GM12878 (cell line): ENCODE results near the gene SULF2. TPM values are rescaled to one million over a fixed set of nuclear protein-coding genes. Genes with fewer than 3 reads are reported as not detected.

Experiments
- ATAC-seq: fragments of 200-7000 bp; cut with Tn5 transposase; 3 replicates; pipeline ENCODE4 v1.9.1; 2020; ENCODE audit warnings: mild to moderate bottlenecking, moderate library complexity
- BruUV-seq: library from RNA; stranded (reverse); fragments of 400-500 nt; replicated peaks from 2 replicates; lab custom pipeline; 2021; lab: Mats Ljungman, UMichigan
- CTCF ChIA-PET: fragments of 300-600 bp; sonication (Branson Sonifier 250); formaldehyde crosslinking; extraction: SDS; loops from one replicate; lab custom pipeline; 2021; ENCODE audit warnings: inconsistent platforms; lab: Yijun Ruan, JAX
- POLR2A ChIA-PET: fragments of 350-600 bp; formaldehyde crosslinking; extraction: SDS; loops from one replicate; lab custom pipeline; 2021; ENCODE audit warnings: inconsistent platforms; lab: Charles Lee
- RAD21 ChIA-PET: fragments of 300-600 bp; sonication (Branson Sonifier 250); formaldehyde crosslinking; loops from one replicate; lab custom pipeline; 2023; ENCODE audit warnings: antibody characterized with exemption; ENCODE audit not compliant: unreplicated experiment; lab: Charles Lee
- SMC1A ChIA-PET: fragments of 300-600 bp; sonication (Branson Sonifier 250); formaldehyde crosslinking; loops from one replicate; lab custom pipeline; 2023; ENCODE audit not compliant: unreplicated experiment, uncharacterized antibody; lab: Charles Lee
- DNase-seq: peaks from one replicate; pipeline ENCODE4 v3.0.0-alpha.2; 2011; ENCODE audit warnings: low read depth, low spot score
- FAIRE-seq: peaks from 3 replicates; lab custom pipeline; 2011; peaks lifted over from hg19 to GRCh38; lab: Jason Lieb, UNC
- H2AFZ ChIP-seq: 2 replicates; pipeline ENCODE4 v1.6.0; 2011; ENCODE audit warnings: low read depth, low read length, control low read depth; ENCODE audit not compliant: control insufficient read depth
- H3K27ac ChIP-seq: 2 replicates; pipeline ENCODE4 v1.5.1; 2011; ENCODE audit warnings: control low read depth; ENCODE audit not compliant: control insufficient read depth, insufficient read depth
- H3K27me3 ChIP-seq, 2 experiments: replicated peaks in 1 of 2; 2 replicates each; pipeline versions ENCODE4 v1.6.0 to v1.6.1; 2011; ENCODE audit warnings: low read length in 1 of 2; ENCODE audit not compliant: control insufficient read depth in 2 of 2, insufficient read depth in 2 of 2
- H3K36me3 ChIP-seq, 2 experiments: 2 replicates each; pipeline ENCODE4 v1.5.1; 2011; ENCODE audit warnings: low read length in 1 of 2; ENCODE audit not compliant: control insufficient read depth in 2 of 2, insufficient read depth in 2 of 2
- H3K4me1 ChIP-seq: 2 replicates; pipeline ENCODE4 v1.6.1; 2011; ENCODE audit warnings: mild to moderate bottlenecking, low read length, moderate library complexity, mixed read lengths; ENCODE audit not compliant: control insufficient read depth, insufficient read depth
- H3K4me2 ChIP-seq: 2 replicates; pipeline ENCODE4 v1.6.0; 2011; ENCODE audit warnings: control low read depth; ENCODE audit not compliant: control insufficient read depth, insufficient read depth
- H3K4me3 ChIP-seq: fragments of 200-600 bp; sonication (generic); 2 replicates; pipeline ENCODE4 v1.5.1; 2016
- H3K79me2 ChIP-seq: 2 replicates; pipeline ENCODE4 v1.6.0; 2011; ENCODE audit warnings: low read length; ENCODE audit not compliant: control insufficient read depth, insufficient read depth
- H3K9ac ChIP-seq: 2 replicates; pipeline ENCODE4 v1.8.0; 2011; ENCODE audit warnings: low read length, control low read depth, mixed read lengths; ENCODE audit not compliant: control insufficient read depth, insufficient read depth
- H3K9me3 ChIP-seq: replicated peaks from 3 replicates; pipeline ENCODE4 v1.5.1; 2011; ENCODE audit warnings: mild to moderate bottlenecking, low read length; ENCODE audit not compliant: control insufficient read depth, insufficient read depth
- H4K20me1 ChIP-seq: 2 replicates; pipeline ENCODE4 v1.6.0; 2011; ENCODE audit not compliant: control insufficient read depth, insufficient read depth
- E4F1 ChIP-seq: fragments of 450-650 bp; IDR thresholded peaks from 2 replicates; pipeline ENCODE4 v1.6.1; 2018; ENCODE audit warnings: borderline replicate concordance, mild to moderate bottlenecking; ENCODE audit not compliant: partially characterized antibody
- FOS ChIP-seq: IDR thresholded peaks from 3 replicates; pipeline ENCODE4 v1.6.1; 2011; ENCODE audit warnings: borderline replicate concordance; ENCODE audit not compliant: insufficient read length; ENCODE audit errors: extremely low read depth
- NFXL1 ChIP-seq: fragments of 450-650 bp; IDR thresholded peaks from 2 replicates; pipeline ENCODE4 v1.6.1; 2017; ENCODE audit warnings: antibody characterized with exemption, mild to moderate bottlenecking, borderline replicate concordance
- SMAD1 ChIP-seq: fragments of 450-650 bp; IDR thresholded peaks from 2 replicates; pipeline ENCODE4 v1.6.1; 2018; ENCODE audit warnings: mild to moderate bottlenecking, low read depth; ENCODE audit not compliant: partially characterized antibody
- WGBS: methylation state at CpG from one replicate; pipeline ENCODE4 v1.1.6; 2016; ENCODE audit warnings: low lambda C conversion rate; ENCODE audit not compliant: insufficient replicate concordance, insufficient coverage; ENCODE audit errors: missing lambda C conversion rate; 5-methylcytosine and 5-hydroxymethylcytosine counted together
- in situ Hi-C: fragments of 300-500 bp; cut with MboI; formaldehyde crosslinking; loops from 9 replicates; pipeline ENCODE4 v1.14.3; 2018; ENCODE audit warnings: mixed read lengths
- intact Hi-C: fragments of 100-400 bp; cut with micrococcal nuclease; formaldehyde crosslinking; loops from one replicate; pipeline ENCODE4 v1.14.2; 2022; ENCODE audit not compliant: unreplicated experiment
- polyA plus RNA-seq, 11 experiments: library from polyadenylated mRNA; depleted of rRNA in 4 of 11; unstranded in 6 of 11; stranded (reverse) in 5 of 11; fragments of >200 nt; fragmentation: Nextera tagmentation in 4 of 11; fragmentation: Illumina TruSeq in 1 of 11; extraction: Ambion mirVana in 4 of 11; extraction: Trizol in 1 of 11; gene quantifications; 1 replicate in 1 of 11; 2 replicates in 10 of 11; pipeline versions ENCODE4 v1.2.1 to v1.2.3, GENCODE V29; 2011 to 2016; ENCODE audit warnings: inconsistent platforms in 2 of 11, missing spikeins in 2 of 11, low read depth in 1 of 11
- total RNA-seq, 4 experiments: library from RNA; depleted of rRNA in 3 of 4; stranded (reverse); fragments of >200 nt in 3 of 4; fragmentation: Illumina TruSeq in 1 of 4; extraction: Trizol in 1 of 4; gene quantifications; 2 replicates each; pipeline versions ENCODE4 v1.2.1 to v1.2.3, GENCODE V29; 2013 to 2021

Gene SULF2
- total and polyA plus RNA-seq, 10 of the 15 experiments (the other 5 are each of a cell fraction or from before 2014, with no cell fraction given): 0.69 to 4.1 (median 1.6) TPM

- in situ Hi-C loops (no loop called here), intact Hi-C loops (no loop called here)
- no peaks in the 10 kb centered on the region for H3K4me1 ChIP-seq
- TF ChIP-seq SMAD1 (no peak), NFXL1 (peak; percentile 42; the same call in 1 of the 2 replicates), FOS (no peak), E4F1 (no peak)
- ChIA-PET POLR2A (no interaction called here), SMC1A (no interaction called here), RAD21 (no interaction called here), CTCF (no interaction called here)
- FAIRE-seq: no peak
- H4K20me1 ChIP-seq: no peaks in the 10 kb centered on the region
- DNase-seq: no peak
- 33% methylated on average over 9 of the region's 9 CpGs for WGBS
- no peak overlapping the region for H3K9ac ChIP-seq
- no peaks in the 10 kb centered on the region; the same call in 2 of the 3 replicates for H3K9me3 ChIP-seq
- H3K4me2 ChIP-seq: no peak overlapping the region
- no peaks in the 10 kb centered on the region for H3K36me3 ChIP-seq
- no peaks in the 10 kb centered on the region for H3K79me2 ChIP-seq
- H3K4me3 ChIP-seq: no peak overlapping the region
- BruUV-seq: no TSS peak
- H3K27me3 ChIP-seq: no peaks in the 10 kb centered on the region; a peak in 1 of 4 replicates
- no peak for ATAC-seq
- H3K27ac ChIP-seq: no peak overlapping the region
- no peak overlapping the region for H2AFZ ChIP-seq
Measured at GRCh38 chr20:47737923-47738322, 47.4 kb downstream of the SULF2 start.
